ENCODE data around the gene AURKAIP1.

AURKAIP1 gene

GRCh38 chr1:1345860-1346500 is 29.0 kb downstream of the AURKAIP1 start:
- no peak for DNase-seq

GRCh38 chr1:1345384-1345783 is 29.6 kb downstream of the AURKAIP1 start:
- DNase-seq: no peak

GRCh38 chr1:1344655-1345361 is 30.2 kb downstream of the AURKAIP1 start:
- DNase-seq: no peak

DNA sequence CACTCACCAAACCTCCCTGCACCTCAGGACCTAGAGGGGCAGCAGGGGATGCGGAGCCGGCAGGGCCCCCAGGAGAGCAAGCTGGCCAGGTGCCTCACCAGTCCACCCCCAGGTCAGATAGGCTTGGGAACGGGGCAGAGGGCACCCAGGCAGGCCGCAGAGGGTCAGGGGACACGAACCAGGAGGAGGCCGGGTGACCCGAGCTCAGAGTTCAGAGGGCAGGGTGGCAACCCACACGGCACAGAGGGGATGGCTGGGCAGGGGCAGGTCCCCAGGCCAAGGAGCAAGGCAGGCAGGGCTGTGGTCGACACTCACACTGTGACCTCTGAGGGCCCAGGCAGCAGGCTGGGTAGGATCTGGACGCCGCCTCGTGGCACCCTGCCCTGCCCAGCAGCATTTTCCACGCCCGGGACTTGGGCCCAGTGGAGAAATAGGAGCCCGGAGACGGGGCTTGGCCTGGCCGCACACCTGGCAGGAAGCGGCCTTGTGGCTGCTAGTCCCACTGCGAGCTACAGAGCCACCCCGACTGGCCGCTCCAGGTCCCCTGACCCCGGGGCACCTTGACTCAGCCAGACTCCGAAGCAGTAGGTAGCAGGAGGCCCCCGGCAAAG is 31.1 kb downstream of the AURKAIP1 start:
- DNase-seq: no peak

GRCh38 chr1:1342584-1343115 is 32.4 kb downstream of the AURKAIP1 start:
- DNase-seq: no peak

- DNase-seq: no peak
These were observed 32.9 kb downstream of the AURKAIP1 start for GRCh38 chr1:1342061-1342562.

DNA sequence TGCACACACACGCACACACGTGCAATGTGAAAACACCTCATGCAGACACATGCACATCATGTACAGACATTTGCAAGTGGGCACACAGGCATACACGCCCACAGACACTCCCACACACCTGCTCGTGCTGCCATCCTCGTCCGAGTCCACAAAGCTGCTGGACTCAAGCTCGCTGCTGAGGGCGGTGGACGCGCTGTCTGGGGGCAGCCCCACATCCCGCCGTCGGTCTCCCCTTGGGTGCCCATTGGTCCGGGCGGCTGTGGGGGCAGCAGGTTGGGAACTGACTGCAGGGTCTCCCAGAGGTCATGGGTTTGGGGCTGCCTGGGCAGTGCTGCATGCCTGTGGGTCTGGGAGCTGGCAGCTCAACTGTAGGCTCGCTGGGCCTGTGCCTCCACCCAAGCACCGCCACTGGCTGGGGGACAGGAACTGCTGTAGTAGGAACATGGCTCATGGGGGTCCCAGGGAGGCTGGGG is 33.4 kb downstream of the AURKAIP1 start:
- DNase-seq: no peak

- no peak for DNase-seq
These were observed 34.0 kb downstream of the AURKAIP1 start for GRCh38 chr1:1340791-1341548.

GRCh38 chr1:1340185-1340584 is 34.8 kb downstream of the AURKAIP1 start:
- DNase-seq: no peak

GRCh38 chr1:1338278-1338677 is 36.7 kb downstream of the AURKAIP1 start:
- DNase-seq: no peak

GRCh38 chr1:1337793-1338147 is 37.2 kb downstream of the AURKAIP1 start:
- DNase-seq: no peak

DNA sequence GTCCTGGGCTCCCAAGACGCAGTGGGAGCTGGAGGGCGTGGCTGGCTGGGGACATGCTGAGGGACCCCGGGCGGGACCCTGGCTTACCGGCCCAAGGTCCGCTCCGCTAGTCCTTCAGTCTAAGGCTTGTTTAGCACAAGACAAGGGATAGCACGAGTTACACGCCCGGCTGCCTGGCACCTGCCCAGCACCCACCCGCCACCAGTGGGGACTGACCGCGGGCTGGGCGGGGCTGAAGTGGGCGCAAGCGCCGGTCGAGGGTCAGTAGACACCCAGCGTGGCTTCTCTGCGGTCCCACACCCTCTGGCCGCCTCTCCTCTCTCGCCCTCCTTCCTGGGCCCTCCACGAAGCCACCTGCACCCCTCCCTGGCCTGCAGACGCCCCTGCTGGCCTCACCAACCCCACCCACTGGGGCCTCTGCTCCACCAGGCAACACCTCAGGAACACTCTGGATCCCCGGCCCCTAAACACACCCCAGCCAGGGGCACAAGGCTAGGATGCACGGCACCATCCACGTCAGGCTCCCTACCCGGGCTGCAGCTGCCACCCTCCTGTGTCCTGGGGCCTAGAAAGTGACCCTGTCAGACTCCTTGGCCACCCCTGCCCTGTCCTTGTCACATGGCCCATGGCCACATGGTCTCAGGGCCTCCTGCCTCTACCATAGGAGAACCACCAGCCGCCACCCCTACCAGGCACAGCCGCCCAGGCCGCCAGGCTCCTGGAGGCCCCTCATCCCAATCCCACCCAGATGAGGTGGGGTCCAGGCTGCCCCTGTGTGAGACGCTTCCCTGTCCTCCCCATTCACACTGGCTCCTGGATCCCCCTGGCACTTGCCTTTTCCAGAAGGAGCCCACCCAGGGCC is 37.8 kb downstream of the AURKAIP1 start:
- no peak for DNase-seq

DNA sequence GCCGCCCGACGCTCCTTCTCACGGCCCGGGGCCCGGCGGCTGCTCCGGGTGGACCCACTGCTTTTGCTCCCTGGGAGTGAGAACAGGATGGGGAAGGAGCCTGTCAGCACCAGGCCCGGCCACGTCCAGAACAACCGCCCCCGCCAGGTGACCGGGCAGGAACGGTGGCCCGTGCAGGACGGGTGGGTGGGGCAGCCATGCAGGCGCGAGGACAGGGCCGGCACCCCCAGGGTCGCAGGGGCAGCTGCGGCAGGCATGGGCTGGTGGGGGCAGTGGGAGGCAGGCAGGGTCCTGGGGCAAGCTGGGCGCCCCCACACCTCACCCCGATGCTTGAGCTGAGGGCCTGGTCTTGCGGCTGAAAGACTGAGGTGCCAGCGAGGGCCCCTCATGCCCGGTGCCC is 38.6 kb downstream of the AURKAIP1 start:
- DNase-seq: no peak

DNA sequence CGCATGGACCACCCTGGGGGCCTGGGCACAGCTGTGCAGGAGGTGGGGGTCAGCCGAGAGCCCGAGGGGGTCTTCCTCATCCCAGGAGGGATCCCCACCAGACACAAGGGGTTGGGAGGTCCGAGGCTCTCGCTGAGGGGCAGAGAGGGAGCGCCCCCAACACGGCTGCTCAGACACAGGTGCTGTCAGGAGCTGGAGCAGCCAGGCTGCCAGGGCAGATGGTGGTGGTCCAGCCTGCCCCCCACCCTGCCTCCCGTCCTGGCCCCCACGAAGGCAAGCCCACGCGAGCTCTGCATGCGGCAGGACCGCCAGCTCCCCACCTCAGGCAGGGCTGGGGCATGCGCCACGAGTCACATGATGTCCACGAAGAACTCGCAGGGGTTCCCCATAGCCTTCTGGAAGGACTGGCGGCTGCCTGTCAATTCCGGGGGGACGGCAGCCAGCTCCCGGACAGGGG is 39.2 kb downstream of the AURKAIP1 start:
- DNase-seq: no peak

GRCh38 chr1:1335283-1335682 is 39.7 kb downstream of the AURKAIP1 start:
- DNase-seq: no peak

- DNase-seq: no peak
These were observed 40.2 kb downstream of the AURKAIP1 start for GRCh38 chr1:1334835-1335234.

- DNase-seq: no peak
These were observed 41.3 kb downstream of the AURKAIP1 start for GRCh38 chr1:1333551-1334241.

DNA sequence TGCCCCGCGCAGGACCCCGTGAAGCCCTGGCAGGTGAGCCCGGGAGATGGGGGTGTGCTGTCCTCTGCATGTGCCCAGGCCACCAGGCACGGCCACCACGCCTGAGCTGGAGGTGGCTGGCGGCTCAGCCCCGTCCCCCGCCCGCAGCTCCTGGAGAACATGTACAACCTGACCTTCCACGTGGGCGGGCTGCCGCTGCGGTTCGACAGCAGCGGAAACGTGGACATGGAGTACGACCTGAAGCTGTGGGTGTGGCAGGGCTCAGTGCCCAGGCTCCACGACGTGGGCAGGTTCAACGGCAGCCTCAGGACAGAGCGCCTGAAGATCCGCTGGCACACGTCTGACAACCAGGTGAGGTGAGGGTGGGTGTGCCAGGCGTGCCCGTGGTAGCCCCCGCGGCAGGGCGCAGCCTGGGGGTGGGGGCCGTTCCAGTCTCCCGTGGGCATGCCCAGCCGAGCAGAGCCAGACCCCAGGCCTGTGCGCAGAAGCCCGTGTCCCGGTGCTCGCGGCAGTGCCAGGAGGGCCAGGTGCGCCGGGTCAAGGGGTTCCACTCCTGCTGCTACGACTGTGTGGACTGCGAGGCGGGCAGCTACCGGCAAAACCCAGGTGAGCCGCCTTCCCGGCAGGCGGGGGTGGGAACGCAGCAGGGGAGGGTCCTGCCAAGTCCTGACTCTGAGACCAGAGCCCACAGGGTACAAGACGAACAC is 42.1 kb downstream of the AURKAIP1 start:
- no peak for DNase-seq

- DNase-seq: no peak
These were observed 42.8 kb downstream of the AURKAIP1 start for GRCh38 chr1:1332031-1332755.

All from NCI-H187 treated with DMSO at 0.1 percent for 48 hours (cell line).